Measurements from ENCODE around the gene USP37.
"Not testable (repeated sequence)": the region's sequence is repeated elsewhere in the genome, so short reads cannot be mapped to it uniquely, and the experiment has no call there.

Gene USP37

DNA sequence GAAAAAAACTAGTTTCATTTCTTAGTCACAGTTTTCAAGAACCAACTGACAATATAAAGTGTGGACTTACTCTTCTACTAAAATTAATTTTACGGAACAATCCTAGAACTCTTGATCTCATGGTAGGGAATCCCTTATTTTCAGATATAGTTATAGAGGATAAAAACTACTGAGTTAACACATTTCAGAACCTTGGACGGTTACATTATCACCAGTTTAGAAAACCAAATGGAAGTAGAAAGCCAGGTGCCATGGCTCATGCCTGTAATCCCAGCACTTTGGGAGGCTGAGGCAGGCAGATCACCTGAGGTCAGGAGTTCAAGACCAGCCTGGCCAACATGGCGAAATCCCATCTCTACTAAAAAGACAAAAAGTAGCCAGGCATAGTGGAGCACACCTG, 13.9 kb downstream of the USP37 start:
- not testable (repeated sequence) for DNase-seq

- no peak for DNase-seq
These were observed 20.2 kb downstream of the USP37 start for GRCh38 chr2:218547978-218548377.

GRCh38 chr2:218547511-218547910, 20.6 kb downstream of the USP37 start:
- DNase-seq = no peak

- DNase-seq = no peak
These were observed 22.1 kb downstream of the USP37 start for GRCh38 chr2:218546012-218546411.

DNA sequence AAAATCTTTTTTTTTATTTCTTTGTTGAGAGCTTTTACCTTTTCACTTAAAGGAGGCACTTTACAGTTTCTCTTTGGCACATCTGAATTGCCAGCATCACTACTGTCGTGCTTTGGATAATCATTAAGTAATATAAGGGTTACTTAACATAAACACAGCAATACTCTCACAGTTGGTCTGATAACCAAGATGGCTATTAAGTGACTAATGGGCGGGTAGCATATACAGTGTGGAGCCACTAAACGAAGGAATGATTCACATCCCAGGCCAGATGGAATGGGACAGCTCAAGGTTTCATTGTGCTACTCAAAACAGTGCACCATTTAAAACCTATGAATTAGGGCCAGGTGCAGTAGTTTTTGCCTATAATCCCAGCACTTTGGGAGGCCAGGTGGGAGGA, 28.1 kb downstream of the USP37 start:
- no peak for DNase-seq

- no peak for DNase-seq
These were observed 31.2 kb downstream of the USP37 start for GRCh38 chr2:218536804-218537494.

GRCh38 chr2:218529990-218530389, 38.2 kb downstream of the USP37 start:
- no peak for DNase-seq

GRCh38 chr2:218528409-218528808, 39.7 kb downstream of the USP37 start:
- not testable (repeated sequence) for DNase-seq

DNA sequence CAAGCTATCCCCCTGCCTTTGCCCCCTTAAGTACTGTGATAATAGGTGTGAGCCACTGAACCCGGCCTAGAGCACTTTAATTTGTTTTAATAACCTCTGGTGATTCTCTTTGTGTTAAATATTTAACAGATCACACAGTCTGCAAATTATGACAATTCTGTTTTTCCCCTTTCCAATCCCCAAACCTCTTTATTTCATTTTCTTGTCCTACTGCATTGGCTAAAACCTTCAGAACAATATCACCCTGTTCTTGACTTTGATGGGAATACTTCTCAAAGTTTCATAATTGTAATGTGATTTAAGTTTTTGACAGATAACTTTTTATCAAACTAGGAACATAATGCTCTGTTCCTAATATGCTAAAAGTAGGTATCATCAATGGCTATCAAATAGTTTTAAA, 44.5 kb downstream of the USP37 start:
- no peak for DNase-seq

DNA sequence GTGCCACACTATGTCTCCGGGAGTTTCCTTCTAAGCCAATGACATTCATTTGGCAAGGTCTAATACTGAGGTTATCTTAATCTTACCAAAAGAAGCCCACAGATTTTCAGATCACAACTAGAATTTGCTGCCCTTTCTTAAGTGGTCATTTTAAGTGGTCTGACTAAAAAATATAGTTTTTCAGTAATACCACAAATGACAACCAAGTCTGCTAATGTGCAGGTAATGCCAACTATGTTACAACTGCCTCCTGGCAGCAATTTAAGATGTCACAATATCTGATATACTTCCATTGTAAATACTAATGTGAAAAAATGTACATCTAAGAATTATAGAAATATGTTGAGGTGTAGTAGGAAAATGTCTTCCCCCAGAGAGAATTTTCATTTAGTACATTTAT, 49.3 kb downstream of the USP37 start:
- no peak for DNase-seq

GRCh38 chr2:218517434-218518206, 50.5 kb downstream of the USP37 start:
- DNase-seq = no peak

GRCh38 chr2:218516614-218517013, 51.5 kb downstream of the USP37 start:
- DNase-seq = peak; percentile 1 to 23

- DNase-seq = no peak
These were observed 54.5 kb downstream of the USP37 start for GRCh38 chr2:218513676-218514075.

DNA sequence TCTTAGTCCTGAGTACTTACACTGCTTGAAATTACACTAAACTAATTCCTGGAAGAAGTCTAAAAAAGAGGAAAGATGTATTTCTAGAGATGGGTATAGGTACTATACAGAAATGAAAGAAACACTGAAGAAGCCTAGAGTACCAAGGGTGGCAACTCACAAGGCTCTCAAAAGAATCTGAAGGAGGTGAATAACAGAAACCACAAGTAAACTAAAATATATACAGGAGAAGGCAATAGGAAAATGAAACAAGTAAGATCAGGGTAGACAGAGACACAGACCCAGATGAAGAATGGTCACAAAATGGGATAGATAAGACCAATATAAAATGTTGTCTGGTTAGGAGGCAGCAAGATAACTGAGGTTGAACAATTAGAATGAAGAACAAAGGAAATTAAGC, 59.9 kb downstream of the USP37 start:
- DNase-seq = no peak

DNA sequence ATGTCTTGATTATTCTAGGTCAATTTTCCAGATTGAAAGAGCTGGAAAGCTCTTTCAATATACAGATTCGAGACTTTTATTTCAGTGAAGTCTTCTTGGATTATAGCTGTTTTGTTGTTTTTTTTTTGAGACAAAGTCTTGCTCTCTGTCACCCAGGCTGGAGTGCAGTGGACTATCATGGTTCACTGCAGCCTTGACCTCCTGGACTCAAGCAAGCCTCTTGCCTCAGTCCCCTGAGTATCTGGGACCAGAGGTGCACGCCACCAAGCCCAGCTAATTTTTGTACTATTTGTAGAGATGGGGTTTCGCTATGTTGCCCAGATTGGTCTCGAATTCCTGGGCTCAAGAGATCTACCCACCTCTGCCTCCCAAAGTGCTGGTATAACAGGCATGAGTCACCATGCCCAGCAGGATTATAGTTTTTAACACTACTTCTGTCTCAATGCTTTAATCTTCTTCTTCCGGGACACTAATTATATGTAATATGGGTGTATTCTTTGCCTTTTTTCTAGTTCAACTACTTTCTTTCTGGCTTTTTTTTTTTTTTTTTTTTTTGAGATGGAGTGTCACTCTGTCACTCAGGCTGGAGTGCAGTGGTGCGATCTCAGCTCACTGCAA, 62.3 kb downstream of the USP37 start:
- DNase-seq = no peak

DNA sequence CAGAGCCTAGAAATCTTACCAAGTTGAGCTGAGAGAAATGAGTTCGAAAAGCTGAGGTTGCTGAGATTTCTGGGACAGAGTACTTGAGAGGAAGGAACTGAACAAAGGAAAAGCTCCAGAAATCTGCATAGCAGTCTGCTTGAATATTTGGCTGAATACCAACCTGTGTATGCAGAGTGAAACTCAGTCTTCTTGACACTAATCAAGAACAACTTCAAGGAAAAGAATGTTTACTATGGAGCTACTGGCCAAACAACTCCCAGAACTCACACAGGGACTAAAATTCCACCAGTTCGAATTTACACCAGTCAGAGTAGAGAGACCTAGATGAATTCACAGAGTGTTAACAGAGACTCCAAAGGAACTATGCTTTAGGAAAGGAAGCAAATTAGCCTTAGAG, 66.5 kb downstream of the USP37 start:
- DNase-seq = no peak

GRCh38 chr2:218500501-218501060, 67.6 kb downstream of the USP37 start:
- no peak for DNase-seq

DNA sequence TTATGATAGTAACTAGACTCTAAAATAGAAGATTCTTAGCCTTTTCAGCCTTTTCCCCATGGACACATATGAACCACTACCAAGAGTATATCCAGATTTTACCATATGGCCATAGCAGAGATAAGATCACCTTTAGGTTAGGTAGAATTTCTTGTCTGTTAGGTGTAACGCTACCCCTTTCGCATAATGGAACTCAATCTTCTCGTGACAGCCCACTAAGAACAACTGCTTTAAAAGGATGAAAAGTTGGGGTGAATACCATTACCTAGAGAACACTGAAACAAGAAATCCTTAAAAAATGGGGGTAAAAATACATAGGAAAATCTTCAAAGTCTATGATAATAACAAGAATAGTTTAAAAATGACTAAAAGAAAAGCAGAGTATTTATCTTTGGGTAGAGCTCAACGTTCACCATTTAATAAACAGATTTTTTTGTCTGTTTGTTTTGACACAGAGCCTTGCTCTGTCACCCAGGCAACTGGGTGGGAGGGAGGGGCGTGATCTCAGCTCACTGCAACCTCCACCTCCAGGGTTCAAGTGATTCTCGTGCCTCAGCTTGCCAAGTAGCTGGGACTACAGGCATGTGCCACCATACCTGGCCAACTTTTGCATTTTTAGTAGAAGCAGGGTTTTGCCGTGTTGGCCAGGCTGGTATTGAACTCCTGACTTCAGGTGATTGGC, 82.0 kb downstream of the USP37 start:
- DNase-seq = no peak

GRCh38 chr2:218482651-218483050, 85.5 kb downstream of the USP37 start:
- no peak for DNase-seq

DNA sequence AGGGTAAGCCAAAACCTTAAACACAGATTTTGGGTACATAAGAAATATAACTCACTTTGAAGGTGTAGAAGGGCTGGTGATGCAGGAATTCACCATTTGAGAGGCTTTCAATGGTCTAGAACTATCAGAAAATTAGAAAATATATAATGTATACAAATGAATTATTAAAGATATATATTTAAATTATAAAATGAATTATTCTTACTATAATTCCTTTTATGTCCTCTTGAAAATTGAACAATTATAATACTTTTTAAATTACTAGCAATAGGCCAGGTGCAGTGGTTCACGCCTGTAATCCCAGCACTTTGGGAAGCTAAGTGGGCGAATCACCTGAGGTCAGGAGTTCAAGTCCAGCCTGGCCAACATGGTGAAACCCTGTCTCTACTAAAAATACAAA, 88.6 kb downstream of the USP37 start:
- DNase-seq = no peak

DNA sequence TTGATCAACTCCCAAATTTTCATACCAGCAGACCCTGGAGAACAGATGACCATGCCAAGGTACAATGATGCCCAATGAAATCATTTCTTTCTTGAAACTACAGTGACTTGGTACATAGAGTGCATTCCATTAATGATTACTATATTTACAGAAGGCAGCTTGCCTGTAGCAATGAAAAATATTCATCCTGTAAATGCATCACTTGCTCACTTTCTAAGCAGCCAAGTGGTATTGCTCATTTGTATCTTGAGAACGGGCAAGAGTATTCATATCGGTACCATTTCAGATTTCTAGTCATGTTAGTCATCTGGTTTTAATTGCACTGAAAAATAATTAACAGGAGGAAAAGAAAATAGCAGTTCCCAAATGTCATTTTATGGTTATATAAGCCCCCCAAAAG, 89.6 kb downstream of the USP37 start:
- no peak for DNase-seq

DNA sequence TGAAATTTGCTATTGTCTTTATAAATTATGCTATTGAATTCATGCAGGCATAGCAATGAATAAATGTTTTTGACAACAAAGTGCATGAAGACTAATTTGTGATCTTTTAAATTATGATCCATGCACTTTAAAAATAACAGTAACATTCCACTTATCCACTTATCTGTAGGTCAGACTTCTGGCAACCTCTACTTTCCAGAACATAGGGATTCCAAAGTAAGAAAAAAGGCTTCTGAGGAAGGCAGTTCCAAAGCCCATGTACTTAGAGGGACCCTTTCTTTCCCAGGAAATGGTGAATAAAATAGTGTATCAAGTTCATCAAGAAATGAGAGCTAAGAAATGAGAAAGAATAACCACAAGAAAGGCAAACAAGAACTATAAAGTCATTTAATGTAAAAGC, 90.9 kb downstream of the USP37 start:
- DNase-seq = no peak

DNA sequence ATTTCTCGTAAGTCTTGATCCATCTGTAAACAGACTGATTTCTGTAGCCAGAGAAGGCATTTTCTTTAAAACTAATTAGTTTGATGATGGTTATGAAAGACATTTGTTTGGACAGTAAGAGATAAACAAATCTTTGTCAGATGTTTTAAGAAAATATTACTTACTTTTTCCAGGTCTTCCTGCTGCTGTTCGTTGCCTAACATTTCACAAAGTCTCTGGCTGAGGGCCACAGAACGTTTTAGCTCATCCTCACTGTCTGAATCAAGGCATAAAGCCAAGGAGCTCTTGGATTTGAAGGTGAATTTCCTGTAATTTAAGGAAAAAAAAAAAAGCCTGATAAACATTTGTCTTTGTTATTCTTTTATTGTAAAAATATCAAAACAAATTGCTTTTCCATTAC, 91.5 kb downstream of the USP37 start:
- DNase-seq = no peak

All from SW 1271 (cell line).